NCI-H2196 (cell line): ENCODE results near the gene ASAP3.
A peak's percentile ranks its signal among the peaks of the same experiment; 100 is the strongest.

ENCODE experiments used
- DNase-seq: peaks from one replicate; lab custom pipeline; 2025; ENCODE audit not compliant: unreplicated experiment; lab: John Stamatoyannopoulos, UW

ASAP3 gene

DNA sequence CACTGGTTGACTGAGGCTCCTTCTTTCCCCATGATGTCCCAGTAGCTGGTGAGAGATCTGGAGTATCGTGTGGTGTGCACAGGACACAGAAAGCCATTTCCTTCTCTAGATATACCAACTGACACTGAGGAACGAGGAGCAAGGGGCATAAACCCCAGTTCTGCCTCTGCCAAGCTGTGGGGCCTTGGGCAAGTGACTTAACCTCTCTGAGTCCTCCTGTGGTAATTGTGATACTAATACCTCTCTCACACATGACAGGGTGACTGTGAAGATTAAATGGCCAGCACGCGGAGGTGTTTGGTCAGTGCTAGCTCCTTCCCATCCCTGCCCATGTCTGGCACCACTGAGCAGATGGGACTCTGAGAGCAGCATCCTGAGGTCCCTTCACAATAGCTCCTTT lies 33.1 kb downstream of the ASAP3 start:
- DNase-seq = no peak

- DNase-seq = peak; percentile 18
Observed at GRCh38 chr1:23449958-23450357, 34.0 kb downstream of the ASAP3 start.

GRCh38 chr1:23449306-23449705 lies 34.7 kb downstream of the ASAP3 start:
- no peak for DNase-seq

DNA sequence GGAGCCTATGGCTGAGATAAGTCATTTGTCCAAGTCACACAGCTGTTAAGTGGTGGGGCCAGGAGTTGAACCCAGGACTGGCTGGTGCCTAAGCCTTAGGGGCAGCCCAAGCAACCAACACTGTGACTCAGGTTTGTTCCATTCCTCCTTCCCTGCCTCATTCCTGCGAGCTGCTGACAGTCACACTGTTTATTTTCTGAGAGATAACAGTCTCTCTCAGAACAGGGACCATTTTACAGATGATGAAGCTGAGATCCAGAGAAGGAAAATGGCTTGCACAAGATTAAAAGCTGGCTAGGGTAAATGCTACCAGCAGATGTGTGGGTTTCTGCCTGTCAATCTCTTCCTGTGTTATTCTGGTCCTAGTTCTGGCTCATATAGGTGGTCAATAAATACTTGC lies 35.1 kb downstream of the ASAP3 start:
- no peak for DNase-seq

DNA sequence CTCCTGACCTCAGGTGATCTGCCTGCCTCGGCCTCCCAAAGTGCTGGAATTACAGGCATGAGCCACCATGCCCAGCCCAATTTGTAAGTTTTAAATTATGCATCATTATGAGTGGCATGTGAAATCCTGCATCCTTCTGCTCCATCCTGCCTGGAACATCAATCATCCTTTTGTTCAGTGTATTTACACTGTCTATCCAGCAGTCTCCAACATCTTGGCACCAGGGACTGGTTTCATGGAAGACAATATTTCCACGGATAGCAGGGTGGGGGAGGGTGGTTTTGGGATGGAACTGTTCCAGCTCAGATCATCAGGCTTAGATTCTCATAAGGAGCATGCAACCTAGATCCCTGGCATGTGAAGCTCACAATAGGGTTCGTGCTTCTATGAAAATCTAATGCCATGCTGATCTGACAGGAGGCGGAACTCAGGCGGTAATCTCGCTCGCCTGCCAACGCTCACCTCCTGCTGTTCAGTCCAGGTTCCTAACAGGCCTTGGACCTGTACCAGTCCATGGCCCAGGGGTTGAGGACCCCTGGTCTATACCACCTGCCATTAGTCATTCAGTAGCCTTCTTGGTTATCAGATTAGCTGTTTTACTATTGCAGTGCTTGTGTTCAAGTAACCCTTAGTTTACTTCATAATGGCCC lies 37.2 kb downstream of the ASAP3 start:
- DNase-seq = no peak

DNA sequence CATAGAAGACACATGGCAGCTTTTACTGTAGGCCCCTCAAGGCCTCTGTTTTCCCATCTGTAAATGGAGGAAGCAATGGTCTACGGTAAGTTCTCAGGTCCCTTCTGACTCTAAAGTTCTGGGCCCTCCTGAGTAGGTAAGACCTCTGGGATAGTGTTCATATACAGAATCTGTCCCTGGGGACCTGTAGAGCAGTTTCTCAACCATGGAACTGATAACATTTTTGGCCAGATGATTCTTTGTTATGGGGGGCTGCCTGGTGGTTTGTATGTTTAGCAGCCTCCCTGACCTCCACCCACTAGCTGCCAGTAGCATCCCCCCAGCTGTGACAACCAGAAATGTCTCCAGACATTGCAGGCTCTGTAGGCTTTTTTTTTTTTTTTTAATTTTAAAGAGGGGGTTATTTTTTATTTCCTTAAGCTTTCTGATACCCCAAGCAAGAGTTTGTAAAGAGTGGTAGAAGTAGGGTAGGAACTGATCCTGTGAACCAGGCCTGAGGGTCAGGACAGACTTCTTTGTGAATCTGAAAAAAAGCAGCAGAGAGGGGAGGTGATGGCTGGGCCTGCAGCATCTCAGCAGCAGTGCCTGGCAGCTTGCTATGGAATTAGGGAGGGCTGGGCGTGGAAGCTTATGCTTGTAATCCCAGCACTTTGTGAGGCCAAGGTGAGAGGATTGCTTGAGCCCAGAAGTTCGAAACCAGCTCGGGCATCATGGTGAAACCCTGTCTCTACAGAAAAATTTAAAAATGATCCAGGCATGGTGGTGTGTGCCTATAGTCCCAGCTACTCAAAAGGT lies 39.2 kb downstream of the ASAP3 start:
- no peak for DNase-seq

DNA sequence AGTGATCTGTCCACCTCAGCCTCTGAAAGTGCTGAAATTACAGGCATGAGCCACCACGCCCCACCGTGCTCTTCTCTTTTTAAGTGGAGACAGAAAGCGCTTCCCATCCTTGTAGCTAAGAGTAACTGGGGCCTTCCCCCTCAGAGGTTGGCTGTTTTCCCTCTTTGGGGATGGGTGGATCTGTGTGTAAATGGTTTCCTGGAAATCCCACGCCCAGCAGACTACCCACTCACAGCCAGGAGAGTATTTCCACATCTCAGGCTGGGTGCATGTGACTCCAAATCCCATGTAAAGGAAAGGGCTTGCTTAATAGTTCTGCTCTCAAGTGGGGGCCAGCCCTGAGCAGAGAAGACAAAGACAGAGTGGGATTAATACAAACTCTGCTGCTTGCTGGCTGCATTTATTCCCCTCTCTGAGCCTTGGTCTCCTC lies 39.9 kb downstream of the ASAP3 start:
- no peak for DNase-seq

- no peak for DNase-seq
Observed at GRCh38 chr1:23442751-23443150, 41.2 kb downstream of the ASAP3 start.

GRCh38 chr1:23441446-23442148 lies 42.4 kb downstream of the ASAP3 start:
- no peak for DNase-seq

DNA sequence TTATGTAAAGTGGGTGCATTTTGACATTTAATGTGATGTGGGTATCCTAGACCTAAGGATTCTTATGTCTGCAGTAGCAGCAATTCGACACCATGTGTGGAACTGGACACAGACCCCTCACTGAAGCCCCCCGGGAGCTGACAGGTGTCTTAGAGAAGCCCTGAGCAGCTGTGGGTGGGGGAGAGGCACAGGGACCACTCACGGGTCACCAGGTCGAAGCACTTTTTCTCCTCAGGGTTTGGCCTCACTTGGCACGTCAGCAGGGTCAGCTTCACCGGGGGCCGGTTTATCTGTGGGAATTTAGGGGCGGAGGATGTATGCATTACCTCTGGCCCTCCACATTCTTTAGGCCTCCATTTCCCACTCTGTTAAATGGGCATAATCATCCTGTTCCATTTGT lies 45.4 kb downstream of the ASAP3 start:
- no peak for DNase-seq

DNA sequence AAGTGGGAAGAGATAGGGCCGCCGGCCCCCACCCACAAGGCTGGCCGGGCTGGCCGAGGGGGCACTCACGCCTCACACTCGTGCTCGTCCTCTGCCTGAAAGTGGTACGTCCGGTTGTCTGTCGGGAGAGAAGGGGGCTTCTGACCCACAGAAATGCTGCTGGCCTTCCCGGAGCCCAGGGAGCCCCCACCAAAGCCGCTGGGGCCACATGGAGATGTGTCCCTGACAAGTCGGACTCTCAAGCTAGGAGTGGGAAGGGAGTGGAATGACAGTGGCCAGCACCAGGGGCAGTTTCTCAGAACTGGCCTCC lies 46.7 kb downstream of the ASAP3 start:
- DNase-seq = no peak

DNA sequence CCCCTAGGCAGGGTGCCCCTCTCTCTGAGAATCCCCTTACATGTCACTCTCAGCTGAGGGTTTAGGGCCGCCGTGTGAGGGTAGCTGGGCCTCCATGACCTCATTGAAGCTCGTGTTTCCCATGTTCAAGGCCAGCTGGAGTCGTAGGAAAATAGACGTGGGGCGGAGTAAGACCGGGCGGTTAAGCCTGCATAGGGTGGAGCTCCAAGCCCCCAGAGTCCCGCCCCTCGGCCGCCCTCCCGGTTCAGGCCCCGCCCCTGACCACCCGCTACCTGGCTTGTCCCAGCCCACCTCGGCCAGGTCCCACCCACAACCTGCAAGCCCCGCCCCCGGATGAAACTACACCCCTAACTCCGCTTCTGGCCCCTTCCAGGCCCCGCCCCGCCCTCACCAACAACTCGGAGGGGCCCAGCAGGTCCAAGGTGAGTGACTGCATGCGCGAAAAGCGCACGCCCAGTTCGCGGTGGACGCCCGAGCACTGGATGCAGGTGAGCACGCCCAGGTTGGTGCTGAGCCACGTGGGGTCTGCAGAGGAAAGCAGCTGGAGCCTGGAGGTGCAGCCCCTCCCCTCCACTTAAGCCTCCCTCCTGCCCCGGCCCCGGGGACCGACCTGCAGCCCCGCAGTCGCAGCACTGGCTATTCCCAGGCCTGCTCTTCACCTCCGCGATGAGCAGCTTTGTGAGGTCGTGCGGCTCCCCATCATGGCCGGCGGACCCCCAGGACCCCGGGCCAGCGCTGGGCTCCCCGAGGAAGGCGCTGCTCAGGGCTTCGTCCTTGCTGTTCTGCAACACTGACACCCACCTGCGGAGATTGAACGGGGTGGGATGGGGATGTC lies 47.2 kb downstream of the ASAP3 start:
- DNase-seq = no peak

- no peak for DNase-seq
Observed at GRCh38 chr1:23434260-23434775, 49.7 kb downstream of the ASAP3 start.

DNA sequence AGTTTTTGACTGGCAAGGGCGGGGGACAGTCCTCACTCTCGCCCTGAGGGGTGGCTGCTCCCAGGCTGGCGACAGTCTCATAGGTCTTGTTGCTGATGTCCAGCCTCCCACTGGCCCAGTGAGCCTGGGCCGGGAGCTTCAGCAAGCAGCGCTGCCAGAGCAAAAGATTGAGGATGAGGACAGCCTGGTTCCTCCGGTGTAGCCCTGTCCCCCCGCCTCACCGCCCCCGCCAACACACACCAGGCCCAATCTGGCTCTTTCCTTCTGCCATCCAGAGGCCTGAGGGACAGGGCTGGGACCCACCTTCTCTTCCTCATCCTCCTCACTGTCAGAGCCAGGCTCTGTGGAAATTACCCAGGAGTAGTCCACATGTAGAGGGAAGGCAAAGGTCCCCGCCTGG lies 50.9 kb downstream of the ASAP3 start:
- no peak for DNase-seq

GRCh38 chr1:23431431-23431830 lies 52.5 kb downstream of the ASAP3 start:
- DNase-seq = no peak

DNA sequence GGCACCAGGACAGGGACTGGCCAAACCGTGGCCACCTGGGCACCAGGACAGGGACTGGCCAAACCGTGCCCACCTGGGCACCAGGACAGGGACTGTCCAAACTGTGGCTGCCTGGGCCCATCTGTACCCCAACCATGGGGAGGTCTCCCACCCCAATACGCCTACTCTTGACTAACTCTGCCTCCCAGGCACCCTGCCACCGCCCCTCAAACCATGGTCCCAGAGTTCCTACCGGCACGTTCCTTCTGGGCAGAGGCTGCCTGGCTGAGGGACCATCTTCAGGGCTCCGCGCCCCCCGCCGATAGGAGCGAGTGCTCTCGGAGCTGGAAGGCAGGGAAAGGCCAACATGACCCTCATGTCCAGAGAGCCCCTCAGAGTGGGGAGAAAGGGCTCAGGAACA lies 53.2 kb downstream of the ASAP3 start:
- no peak for DNase-seq

GRCh38 chr1:23428136-23428905 lies 55.7 kb downstream of the ASAP3 start:
- DNase-seq = no peak

GRCh38 chr1:23427550-23427949 lies 56.4 kb downstream of the ASAP3 start:
- DNase-seq = no peak

- no peak for DNase-seq
Observed at GRCh38 chr1:23426828-23427227, 57.2 kb downstream of the ASAP3 start.

- DNase-seq = no peak
Observed at GRCh38 chr1:23425193-23425494, 58.8 kb downstream of the ASAP3 start.
